Measurements from ENCODE around the gene OSBPL6.
"Not testable (repeated sequence)": the region's sequence is repeated elsewhere in the genome, so short reads cannot be mapped to it uniquely, and the experiment has no call there.

The OSBPL6 gene

DNA sequence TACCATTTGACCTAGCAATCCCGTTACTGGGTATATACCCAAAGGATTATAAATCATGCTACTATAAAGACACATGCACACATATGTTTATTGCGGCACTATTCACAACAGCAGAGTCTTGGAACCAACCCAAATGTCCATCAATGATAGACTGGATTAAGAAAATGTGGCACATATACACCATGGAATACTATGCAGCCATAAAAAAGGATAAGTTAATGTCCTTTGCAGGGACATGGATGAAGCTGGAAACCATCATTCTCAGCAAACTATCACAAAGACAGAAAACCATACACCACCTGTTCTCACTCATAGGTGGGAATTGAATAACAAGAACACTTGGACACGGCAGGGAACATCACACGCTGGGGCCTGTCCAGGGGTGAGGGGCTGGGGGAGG lies 163.4 kb downstream of the OSBPL6 start:
- not testable (repeated sequence) for DNase-seq (ENCODE audit: low read depth)

DNA sequence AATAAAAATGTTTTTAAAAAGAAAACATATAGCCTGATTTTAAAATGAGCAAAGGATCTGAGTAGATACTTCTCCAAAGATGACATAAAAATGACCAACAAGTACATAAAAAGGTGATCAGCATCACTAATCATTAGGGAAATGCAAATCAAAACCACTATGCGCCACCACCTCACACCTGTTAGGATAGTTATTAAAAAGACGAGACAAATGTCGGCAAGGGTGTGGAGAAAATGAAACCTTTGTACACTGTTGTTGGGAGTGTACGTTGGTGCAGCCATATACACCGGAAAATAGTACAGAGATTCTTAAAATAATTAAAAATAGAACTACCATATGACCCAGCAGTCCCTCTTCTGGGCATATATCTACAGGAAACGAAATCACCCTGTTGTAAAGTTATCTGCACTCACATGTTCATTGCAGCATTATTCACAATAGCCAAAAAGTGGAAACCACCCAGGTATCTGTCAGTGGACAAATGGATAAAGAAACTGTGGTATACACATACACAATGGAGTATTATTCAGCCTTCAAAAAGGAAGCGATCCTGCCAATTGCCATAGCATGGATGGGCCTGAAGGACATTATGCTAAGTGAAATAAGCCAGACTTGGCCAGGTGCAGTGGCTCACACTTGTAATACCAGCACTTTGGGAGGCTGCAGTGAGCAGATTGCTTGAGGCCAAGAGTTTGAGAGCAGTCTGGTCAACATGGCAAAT lies 165.0 kb downstream of the OSBPL6 start:
- DNase-seq (ENCODE audit: low read depth): no peak

GRCh38 chr2:178361588-178361987 lies 167.3 kb downstream of the OSBPL6 start:
- no peak for DNase-seq (ENCODE audit: low read depth)

GRCh38 chr2:178363252-178363651 lies 168.9 kb downstream of the OSBPL6 start:
- DNase-seq (ENCODE audit: low read depth): no peak

DNA sequence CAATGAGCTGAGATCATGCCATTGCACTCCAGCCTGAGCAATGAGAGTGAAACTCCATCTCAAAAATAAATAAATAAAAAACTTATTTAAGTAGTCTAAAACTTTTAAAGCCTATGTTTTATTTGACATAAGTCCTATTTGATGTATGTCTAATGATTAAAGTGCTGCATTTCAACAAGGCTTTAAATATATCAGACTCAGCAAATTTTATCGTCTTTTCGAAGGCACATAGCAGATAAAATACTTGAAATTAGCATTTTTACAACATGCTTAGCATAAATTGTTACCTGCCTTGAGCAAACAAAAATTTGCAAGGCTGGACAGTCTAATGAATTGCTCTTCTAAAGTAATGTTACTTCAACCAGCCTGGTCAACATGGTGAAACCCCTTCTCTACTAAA lies 170.8 kb downstream of the OSBPL6 start:
- DNase-seq (ENCODE audit: low read depth): no peak

DNA sequence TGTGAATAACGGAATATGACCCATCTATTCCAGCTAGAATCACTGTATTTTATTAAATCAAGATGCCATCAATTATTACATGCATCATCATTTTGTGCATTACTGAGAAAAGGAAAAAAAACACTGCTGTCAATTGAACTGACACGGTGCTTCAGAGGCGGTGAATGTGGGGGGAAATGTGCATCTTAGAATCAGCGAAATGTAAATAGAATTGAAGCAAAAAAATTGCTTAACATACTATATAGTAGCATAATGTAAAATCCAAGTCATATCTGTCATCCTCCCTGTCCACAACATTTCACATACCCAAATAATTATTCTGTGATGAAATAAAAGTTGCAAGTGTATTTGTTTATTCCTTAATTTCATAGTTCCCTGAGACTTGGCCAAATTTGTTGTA lies 172.1 kb downstream of the OSBPL6 start:
- no peak for DNase-seq (ENCODE audit: low read depth)

- no peak for DNase-seq (ENCODE audit: low read depth)
Measured at GRCh38 chr2:178367344-178367743, 173.0 kb downstream of the OSBPL6 start.

DNA sequence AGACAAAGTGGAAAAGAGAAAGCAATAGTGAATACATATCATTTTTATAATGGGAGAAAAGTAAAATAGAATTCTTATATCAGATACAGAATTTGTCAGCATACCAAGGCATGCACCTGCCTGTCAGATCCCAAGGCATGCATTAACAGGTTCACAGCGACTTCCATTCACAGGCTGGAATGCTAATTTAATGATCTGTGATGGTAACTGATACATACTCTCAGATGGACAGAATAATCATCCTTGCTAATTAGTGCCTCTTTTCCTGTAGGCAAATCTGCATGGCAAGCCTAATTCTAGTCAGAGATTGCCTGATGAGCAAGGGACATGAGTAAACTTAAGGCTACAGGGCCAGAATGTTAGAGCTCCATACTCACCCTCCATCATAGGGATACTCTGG lies 180.6 kb downstream of the OSBPL6 start:
- DNase-seq (ENCODE audit: low read depth): no peak

DNA sequence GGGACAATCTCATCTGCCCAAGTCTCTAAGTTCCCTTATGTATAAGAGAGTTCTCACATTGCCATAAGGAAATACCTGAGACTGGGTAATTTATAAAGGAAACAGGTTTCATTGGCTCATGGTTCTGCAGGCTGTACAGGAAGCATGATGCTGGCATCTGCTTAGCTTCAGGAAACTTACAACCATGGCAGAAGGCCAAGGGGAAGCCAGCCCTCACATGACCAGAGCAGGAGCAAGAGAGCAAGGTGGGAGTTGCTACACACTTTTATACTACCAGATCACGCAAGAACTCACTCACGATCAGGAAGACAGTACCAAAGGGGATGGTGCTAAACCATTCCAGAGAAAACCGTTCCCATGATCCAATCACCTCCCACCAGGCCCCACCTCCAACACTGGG lies 182.7 kb downstream of the OSBPL6 start:
- no peak for DNase-seq (ENCODE audit: low read depth)

GRCh38 chr2:178379162-178380004 lies 185.1 kb downstream of the OSBPL6 start:
- no peak for DNase-seq (ENCODE audit: low read depth)

DNA sequence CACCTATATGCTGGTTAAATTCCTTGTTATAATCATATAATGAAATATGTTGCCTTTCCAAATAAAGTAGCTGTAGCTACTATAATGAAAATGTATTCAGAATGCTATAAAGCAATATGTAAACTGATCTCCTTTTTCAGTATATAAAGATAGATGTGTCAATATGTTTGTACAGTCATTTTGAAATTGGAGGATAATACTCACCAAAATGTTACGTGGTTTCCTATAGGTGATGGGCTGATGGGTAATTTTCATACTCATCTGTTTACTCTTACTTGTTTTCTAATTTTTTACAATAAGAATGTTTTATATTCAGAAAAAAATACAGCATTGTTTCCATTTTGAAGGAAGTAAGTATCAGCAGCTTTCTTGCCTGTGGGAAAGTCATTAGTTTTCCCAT lies 186.5 kb downstream of the OSBPL6 start:
- no peak for DNase-seq (ENCODE audit: low read depth)

DNA sequence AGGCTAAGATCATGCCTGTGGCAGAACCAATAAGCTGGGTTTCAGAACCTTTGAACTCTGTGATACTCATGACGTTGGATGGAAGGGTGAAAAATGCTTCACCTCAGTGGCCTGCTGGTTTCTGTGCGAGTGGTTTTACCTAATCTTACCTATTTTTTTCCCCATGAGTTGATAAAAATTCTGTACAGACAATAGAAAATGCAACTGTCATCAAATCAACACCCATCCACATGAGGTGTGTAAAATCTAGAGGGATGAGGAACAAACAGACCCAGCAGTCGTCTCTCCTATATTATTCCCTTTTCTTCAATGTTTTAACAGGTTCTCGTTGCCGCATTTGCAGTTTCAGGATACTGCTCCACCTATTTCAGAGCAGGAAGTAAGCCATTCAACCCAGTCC lies 189.4 kb downstream of the OSBPL6 start:
- no peak for DNase-seq (ENCODE audit: low read depth)

DNA sequence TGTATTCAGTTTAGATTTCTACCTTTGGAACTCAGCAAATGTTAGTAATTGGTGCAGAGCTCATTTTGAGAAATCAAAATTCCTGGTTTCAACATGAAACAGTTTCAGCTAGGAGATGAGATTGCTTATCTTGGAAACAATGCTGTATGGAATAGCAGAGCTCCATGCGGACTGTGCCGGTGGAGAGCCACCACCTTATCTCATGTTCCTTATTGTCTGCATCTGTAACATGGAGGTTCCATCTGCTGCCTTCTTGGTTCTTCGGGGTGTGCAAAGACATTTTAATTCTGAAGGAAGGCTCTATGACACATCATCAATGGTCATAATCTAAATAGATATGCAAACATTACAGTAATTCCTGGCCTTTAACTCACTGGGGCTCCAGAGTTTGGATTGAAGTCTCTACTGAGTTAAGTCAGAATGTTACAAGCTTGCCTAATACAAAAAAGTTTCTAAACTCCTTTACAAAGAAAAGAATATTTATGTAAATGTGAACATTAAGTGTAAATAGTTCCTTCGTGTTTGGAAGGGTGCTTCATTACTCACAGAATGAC lies 191.4 kb downstream of the OSBPL6 start:
- no peak for DNase-seq (ENCODE audit: low read depth)

GRCh38 chr2:178386986-178387597 lies 192.8 kb downstream of the OSBPL6 start:
- DNase-seq (ENCODE audit: low read depth): no peak

DNA sequence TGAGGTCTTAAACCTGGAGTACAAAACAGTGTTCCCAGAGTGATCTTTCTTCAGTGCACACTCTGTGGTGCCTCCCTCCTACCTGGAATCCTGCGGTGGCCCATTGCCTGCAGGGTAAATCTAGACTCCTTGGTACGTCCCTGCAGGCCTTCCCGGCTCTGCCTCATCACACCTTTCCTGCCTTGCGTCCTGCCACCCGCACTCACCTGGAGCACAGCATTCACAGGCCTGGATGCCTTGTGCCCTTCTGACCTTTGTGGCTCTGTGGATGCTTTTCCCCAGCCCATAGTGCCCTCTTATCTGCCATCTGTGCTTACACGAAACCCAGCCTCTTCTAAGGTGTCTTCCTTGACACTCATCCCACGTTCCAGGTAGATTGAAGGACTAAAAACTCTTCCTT lies 194.0 kb downstream of the OSBPL6 start:
- no peak for DNase-seq (ENCODE audit: low read depth)

DNA sequence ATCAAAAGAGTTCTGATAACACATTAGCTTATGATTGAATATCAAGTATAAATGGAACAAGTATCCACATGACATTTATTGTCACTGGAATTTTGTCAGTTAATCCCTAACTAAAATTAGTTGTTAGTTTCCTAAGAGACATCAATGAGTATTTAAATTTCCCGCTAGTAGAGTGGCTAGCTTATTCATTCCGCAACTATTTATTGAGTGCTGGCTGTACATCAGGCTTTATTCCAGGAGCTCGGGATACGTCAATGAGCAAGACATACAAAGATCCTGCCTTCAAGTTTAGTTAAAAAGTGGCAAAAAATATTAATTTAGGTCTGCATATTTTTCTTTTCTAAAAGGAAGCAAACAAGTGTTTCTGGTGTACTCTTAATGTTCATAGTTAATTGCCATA lies 197.4 kb downstream of the OSBPL6 start:
- no peak for DNase-seq (ENCODE audit: low read depth)

GRCh38 chr2:178392215-178392614 lies 197.9 kb downstream of the OSBPL6 start:
- no peak for DNase-seq (ENCODE audit: low read depth)

DNA sequence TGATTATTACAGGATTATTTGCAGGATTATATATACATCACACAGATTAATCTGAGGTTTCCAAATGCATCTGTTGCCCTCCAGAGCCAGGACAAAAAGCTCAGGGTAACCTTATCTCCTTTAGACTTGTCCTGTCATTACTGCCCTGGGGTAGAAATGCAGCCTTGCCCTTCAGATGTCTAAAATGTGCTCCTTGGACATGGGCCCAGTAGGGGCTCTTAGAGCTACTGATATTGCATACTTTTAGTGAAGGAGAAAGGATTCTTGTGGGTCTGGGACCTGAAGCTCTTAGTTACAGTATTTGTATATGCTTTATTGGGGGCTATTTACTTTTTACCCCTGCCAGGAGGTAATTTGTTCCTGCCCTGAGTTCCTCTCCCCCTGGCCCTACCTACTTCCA lies 200.5 kb downstream of the OSBPL6 start:
- DNase-seq (ENCODE audit: low read depth): no peak

GRCh38 chr2:178395295-178395694 lies 201.0 kb downstream of the OSBPL6 start:
- DNase-seq (ENCODE audit: low read depth): no peak

- no peak for DNase-seq (ENCODE audit: low read depth)
Measured at GRCh38 chr2:178395941-178396570, 201.7 kb downstream of the OSBPL6 start.

- DNase-seq (ENCODE audit: low read depth): peak; percentile 41
Measured at GRCh38 chr2:178397002-178397605, 202.8 kb downstream of the OSBPL6 start.

DNA sequence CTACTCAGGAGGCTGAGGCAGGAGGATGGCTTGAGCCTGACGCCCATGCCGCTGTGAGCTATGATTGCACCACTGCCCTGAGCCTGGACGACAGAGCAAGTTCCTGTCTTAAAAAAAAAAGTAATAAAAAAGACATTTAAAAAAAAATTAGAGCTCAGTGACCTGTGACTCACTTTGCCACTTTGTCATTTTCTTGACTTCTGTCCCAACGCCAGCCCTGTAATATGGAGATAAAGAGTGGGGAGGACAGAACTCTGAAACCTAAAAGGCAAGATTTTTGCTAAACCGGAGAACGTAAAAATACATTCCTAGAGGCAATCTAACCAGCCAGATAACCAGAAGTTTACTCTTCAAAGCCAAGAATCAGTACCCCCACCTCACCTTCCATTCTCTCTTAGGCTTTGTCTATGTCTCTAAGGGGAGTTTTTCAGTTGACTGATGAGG lies 207.7 kb downstream of the OSBPL6 start:
- DNase-seq (ENCODE audit: low read depth): no peak
